NCI-H1092 treated with DMSO at 0.1 percent for 48 hours (cell line): ENCODE results near the gene SEZ6L.
A peak's percentile ranks its signal among the peaks of the same experiment; 100 is the strongest.

Experiments
- DNase-seq: peaks from one replicate; lab custom pipeline; 2025; lab: John Stamatoyannopoulos, UW

SEZ6L gene

DNA sequence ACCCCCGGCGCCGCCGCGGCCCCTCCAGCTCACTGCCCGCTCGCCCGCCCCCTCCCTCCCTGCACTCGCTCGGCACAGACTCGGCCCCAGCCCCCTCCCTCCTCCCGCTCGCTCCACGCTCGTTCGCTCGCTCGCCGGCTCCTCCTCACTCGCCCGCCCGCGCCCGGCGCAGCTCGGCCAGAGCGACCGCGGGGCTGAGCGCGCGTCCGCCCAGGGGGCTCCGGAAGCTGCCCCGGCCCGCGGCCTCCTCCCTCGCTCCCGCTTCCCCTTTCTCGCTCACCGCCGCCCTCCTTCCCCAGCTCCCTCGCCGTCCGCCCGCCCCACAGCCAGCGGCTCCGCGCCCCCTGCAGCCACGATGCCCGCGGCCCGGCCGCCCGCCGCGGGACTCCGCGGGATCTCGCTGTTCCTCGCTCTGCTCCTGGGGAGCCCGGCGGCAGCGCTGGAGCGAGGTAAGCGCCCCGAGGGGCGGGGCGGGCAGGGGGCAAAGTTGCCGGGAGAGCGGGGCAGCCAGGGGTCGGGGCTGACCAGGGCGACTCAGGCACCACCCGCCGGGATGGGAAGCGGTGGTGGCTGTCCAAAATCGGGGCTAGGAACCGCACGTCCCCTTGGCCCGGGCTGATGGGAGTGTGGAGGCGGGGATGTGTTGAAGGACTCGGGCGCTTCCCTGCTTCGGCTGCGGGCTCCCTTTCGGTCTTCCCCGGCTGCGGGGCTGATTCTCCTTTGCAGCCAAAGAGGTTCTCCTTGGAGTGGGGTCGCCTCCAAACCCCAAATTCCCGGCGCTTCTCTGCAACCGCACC is at the start of gene SEZ6L:
SEZ6L (plus strand) TSS at position 148 of the 797 bp plus-strand sequence; CDS start at position 356, 208 bp downstream.
- DNase-seq = peak; percentile 81

DNA sequence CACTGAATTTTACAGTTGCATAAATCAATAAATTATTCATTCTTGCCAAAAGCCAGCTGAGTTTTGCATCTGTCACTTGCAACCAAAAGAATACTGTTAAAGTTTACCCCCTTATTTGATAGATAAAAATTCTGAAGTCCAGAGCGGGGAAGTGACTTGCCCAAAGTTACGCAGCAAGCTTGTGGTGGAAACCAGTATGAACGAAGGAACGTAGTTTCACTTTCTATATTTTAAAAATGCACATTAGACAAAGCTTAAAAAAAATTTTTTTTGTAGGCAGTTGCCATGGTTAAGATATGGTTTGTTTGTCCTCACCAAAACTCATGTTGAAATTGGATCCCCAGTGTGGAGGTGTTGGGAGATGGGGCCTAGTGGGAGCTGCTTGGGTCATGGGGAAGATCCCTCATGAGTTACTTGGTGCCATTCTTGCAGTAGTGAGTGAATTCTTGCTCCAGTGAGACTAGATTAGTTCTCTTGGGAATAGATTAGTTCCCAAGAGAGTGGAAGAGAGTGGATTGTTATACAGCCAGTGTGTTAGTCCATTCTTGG is 46.3 kb upstream of the SEZ6L start:
- DNase-seq = no peak

DNA sequence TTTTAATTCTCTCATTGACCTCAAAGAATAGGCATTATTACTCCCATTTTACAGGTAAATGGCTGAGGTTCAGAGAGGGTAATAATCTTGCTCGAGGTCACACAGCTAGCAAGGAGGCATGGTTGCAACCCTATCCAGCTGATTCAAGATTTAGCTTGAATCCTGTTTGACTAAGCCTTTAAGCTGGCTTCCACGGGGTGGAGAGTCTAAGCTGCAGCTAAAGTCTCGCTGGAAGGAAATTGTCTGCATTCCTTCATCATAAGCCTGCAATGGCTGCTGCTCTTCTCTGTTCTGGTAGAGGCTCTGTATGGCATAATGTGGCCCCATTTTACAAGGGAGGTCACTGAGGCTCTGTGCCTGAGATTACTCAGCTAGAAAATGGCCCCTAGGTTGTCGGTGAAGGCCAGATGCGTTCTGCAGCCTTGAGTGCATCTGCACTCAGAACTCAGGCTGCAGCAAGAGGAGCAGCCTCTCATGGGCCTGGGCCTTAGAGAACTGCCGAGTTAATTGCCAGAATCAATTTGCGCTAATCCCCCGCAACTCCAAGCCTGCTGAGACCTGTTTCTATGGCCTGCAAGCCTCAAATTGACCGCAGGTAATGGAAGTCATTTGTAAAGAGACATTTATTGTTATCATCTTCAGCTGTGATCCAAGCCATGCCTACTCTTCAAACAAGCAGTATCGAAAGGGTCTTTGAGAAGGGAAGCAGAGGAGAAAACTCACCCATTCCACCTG is 44.1 kb upstream of the SEZ6L start:
- DNase-seq = no peak

DNA sequence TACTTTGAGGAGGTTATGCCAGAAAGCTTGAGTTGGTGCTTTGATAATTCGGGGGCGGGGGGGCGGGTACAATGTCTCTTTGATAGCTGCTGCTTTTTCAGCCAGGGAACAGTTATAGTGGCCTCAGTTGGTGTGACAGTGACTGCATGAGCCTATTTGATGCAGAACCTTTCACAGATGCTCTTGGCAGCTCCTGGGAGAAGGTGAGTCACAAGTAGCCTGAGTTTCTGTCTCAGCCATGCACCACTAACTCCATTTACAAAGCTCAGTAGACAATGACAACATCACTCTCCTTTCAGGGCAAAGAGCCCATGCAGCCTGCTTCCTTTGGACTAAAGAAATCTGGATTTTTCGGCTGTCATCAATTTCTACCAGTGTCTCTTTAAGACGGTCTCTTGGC is 42.1 kb upstream of the SEZ6L start:
- no peak for DNase-seq

DNA sequence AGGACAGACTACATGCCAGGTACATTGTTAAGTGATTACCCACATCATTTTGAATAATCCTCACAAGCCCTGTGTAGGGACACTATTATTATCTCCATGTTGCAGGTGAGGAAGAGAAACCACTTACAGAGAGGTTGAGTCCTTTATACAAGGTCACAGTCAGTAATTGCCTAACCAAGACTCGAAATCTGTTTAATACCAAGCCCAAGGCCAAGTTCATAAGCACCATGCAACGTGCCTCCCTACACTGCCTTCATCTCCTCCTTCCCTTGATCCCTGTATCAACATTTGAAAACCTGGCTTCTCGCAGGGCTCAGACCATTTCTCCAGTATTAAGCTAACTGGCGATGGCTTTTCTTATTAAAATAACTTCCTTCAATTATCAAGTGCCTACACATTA is 41.7 kb upstream of the SEZ6L start:
- no peak for DNase-seq

DNA sequence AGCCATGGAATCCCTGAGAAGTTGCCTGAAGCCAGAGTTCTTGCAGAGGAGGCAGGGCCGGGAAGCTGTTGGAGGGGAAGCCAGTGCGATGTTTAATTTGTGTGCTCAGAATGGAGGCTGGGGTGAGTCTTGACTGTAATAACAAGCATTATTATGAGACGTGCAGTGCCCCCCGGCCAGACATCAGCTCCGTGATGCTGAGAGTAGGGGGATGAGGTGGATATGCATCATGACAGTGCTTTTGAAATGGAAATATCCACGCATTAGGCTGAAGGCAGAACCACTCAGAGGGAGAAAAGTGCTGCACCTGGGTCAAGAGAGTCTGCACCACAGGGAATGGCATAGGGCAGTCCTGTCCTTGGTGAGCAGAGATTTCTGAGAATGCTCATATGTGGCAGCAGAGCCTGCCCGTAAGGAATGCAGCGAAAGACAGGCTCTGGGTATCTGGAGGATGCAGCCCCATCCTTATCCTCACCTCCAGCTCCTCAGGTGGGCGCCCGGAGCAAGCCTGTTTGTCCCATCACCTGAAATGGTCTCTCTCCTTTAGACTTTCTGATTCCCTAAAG is 37.6 kb upstream of the SEZ6L start:
- no peak for DNase-seq

DNA sequence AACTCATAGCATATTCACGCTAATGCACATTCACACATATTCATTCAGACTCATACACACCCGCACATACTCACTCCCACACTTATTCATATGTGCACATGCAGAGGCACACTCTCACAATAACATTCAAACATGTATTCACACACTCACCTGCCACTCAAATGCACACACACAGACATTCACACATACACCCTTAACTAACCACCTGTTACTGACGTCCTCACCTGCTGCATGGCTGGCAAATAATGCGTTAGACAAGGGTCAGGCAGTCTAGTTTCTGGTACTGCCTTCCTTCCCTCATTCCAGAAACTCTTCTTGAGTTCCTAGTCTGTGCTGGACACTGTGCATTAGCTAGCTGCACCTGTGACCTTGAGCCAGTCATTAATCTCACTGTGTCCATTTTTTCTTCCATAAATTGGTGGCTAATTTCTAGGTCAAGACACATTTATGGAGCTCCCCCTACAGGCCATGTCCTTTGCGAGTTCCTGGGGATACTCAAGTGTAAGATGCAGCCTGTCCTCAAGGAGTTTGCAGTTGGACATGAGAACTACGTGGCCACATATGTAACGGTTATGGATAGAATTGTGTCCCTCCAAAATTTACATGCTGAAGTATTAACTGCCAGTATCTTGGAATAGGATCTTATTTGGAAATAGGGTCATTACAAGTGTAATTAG is 34.5 kb upstream of the SEZ6L start:
- no peak for DNase-seq

DNA sequence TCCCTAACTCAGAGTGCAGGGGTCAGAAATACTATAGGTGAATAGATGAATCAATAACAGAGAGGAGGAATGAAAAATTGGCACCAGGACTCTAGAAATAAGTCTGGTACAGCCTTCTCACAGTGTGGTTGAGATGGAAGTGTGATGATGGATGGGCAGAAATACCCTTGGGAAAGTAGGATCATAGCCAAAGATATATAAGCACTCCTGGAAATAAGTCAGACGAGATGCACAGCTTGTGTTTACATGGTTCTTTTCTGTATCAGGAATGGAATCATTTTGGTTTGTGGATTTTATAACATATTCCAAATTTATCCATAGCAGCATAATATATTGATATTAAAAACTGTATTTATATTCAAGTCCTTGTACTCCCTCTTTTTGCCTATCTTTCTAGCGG is 33.5 kb upstream of the SEZ6L start:
- DNase-seq = no peak

DNA sequence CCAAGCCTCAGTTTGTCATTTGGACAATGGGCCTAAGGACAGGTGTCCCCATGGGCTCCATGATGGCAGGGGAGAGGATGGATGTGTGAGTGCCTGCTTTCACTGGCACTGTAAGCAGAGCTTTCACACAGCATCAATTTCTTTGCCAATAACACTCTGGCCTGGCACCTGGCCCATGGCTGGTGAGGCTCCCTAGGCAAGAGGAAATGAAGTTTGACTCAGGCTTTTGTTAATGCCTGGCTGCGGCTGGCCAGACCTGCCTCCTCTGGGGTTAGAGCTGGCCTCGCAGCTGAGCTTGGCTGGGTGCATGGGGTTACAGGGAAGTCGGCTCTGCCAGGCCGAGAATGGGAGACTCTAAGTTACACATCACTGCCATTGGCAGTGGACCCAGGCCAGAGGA is 30.0 kb upstream of the SEZ6L start:
- DNase-seq = peak; percentile 91

DNA sequence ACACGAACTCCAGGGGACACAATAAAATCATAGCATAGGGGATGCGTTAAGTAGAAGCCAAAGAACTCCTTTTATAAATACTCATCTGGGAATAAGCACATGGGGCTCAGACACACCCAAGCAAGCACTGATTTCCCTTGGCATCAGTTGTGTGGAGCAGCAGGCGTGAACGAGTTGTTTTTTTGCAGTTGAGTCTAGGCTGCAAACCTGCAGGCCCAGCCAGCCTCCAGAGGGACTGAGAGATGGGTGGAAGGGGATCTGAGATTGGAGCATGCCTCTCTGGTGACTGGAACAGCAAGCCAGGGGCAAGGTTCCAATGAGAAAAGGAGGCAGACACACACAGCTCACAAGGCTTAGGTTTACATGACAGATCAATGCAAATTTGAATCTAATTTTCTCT is 27.4 kb upstream of the SEZ6L start:
- no peak for DNase-seq

DNA sequence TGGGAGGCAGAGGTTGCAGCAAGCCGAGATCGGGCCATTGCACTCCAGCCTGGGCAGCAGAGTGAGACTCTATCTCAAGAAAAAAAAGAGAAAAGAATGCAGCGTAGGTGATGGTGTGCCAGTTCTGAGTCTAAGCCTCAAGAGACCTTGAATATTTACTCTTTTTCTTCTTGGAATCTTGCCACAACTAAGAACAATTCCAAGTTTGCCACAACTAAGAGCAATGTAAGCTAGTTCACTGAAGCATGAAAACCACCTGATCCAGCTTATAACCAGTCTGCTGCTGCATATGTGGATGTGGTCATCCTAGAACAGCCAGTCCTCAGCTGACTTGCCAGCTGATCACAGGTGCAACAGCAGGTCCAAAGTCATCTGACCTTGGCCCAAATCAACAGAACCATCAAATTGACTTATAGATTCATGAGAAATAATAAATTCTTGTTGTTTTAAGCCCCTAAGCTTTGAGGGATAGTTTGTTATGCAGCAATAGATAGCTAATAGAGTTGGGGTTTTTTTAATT is 25.4 kb upstream of the SEZ6L start:
- no peak for DNase-seq

DNA sequence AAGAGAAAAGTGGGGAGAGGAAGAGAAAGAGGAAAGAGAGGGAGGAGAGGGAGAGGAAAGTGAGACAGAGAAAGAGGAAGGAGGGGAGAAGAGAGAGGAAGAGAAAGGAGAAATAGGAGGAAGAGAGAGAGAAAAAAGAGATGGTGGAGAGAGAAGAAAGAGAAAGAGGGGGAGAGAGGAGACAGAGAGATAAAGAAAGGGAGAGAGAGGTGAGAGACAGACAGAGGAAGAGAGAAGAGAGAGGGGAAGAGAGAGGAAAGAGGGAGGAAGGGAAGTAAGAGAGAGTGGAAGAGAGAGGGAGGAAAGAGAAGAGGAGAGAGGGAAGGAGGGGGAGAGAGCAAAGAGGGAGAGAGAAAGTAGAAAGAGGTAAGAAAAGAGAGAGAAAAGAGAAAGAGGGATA is 9.4 kb upstream of the SEZ6L start:
- DNase-seq = no peak

DNA sequence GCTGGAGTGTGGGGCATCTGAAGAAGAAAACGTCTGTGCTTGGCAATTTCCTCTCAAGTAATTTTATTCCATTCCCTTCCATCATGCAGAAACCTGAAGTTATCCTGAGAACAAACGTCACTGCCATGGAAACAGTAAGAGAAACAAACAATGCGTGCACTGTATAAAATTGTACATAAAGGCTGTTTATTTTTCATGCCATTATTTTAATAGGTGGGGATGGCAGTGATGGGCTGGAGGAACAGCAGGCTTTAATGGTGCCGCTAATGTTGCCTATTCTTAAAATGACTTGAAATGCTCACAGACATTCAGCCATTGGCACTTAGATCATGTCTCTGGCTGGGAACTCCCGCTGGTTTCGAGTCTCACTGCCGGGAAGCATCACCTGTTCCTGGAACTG is 7.5 kb upstream of the SEZ6L start:
- no peak for DNase-seq

DNA sequence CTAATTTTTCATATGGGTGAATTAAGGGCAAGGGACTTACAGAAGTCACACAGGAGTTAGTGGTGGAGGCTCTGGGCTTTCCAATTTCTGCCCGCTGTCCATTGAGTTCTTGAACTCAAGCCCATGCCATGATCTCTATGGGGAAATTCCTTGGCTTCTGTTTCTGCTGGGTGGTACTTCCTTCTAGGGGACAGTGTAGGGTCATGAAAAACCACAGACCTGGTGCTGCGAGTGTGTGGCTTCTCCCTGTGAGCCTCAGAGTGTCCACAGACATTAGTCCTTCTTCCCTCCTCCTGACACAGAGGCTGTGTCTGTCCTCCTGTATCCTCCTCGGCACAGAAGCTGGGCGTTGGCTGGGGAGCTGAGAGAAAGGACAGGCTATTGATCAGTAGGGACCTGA is 6.3 kb upstream of the SEZ6L start:
- no peak for DNase-seq

DNA sequence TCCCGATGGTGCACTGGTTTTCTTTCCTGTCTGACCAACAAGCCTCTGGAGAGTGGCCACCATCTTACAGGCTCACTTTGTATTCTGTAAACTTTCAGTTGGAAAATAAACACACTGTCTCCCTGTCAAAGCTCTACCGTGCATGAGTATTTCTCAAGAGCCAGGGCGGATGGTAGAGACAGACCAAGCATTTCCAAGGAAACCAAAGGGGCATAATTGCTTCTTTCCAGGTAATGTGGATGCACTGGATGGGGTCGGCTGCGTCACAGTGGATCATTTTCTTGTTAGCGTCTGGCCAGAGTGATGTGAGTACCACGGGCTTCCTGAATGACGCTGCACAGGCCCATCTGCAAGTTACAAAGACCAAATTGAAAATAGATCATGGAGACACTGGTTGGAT is 5.1 kb upstream of the SEZ6L start:
- DNase-seq = no peak

DNA sequence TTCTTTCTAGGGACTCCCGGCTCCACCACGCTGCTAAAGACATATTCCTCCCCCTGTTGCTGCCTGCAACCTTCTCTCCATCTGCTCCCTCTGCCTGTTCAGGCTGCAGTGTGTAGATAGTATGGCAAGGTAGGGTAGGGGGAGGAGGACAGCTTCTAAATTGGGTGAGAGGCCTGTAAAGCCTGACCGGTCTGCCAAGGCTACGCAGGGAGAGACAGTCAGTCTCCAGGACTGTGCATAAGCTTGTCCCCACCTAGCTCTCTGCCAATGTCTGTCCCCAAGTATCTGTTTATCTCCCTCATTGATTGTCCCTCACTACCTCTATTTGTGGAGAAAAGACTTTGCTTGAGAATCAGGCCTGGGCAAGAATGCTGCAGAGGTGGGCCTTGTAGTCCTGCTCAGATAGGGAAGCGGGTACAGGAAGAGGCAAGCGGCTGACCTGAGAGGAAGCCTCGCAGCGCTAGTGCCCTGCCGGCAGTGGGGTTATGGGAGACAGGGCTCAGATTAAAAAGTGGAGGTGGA is 871 bp upstream of the SEZ6L start:
- peak; percentile 83 for DNase-seq

DNA sequence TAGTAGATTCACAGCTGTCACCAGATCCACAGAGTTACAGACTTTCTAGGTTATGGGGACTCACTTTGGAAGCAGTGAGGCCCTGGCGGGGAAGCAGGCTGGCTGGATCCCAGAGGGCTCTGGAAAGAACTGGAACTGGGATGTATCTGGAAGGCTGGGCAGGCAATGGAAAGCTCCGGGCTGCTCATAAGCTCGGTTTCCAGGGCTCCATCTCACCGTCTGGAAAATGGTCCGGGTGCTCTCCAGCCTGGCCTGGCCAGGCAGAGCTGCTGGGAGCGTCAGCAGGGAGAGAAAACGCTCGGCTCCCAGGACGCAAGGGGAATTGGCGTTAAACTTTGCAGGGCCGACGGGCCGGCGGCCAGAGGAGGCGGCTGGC is 335 bp upstream of the SEZ6L start:
- peak; percentile 83 for DNase-seq

DNA sequence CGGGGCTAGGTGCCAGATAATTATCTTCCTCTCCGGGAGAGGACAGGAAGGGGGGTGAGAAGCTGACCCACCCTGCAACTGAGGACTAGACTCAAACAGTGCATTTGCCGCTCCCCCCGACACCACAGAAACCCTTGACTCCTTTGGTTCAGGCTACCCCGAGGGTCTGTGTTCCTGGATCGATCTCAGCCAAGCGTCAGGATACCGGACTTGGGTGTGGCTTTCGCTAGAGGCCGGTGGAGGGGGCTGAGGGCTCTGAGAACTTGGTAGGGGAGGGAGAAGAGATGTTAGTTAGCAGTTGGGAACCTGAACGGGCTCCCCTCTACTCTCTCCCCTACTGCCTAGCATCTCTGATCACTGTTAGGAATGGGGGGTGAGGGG is 840 bp downstream of the SEZ6L start:
- DNase-seq = peak; percentile 56

DNA sequence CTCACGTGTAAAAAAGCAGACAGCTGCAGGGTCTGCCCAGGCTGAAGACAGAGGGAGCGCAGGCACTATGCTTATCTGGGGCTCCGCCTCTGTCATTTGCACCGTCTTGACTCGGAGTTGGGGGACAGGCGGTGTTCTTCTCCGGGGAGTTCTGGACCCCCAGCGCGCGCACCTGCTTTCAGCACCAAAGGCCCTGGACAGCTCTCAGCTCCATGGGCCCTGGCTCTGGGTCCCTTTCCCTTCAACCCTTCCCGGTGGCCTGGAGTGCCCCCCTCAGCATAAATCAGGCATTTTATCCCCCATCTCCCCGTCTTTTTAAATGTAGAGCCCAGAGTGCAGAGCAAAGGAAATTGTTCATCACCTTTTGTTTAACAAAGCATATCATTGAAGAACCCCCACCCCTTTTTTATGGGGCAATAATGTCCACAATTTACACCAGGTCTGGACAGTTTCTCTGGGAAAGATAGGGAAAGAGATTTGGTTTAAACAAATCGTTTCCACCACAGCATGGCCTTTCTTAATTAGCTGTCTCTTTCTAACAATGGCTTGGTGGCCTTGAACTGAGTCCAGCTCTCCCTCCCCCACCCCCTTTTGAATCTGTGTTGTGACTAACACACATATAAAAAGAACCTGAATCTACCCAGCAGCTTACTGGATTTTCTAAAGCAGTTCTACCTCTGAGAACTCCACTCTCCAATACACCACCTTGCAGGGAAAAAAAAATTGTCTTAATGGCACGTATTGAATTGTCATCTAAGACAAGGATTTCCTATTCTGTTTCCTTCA is 1.7 kb downstream of the SEZ6L start:
- DNase-seq = peak; percentile 74

DNA sequence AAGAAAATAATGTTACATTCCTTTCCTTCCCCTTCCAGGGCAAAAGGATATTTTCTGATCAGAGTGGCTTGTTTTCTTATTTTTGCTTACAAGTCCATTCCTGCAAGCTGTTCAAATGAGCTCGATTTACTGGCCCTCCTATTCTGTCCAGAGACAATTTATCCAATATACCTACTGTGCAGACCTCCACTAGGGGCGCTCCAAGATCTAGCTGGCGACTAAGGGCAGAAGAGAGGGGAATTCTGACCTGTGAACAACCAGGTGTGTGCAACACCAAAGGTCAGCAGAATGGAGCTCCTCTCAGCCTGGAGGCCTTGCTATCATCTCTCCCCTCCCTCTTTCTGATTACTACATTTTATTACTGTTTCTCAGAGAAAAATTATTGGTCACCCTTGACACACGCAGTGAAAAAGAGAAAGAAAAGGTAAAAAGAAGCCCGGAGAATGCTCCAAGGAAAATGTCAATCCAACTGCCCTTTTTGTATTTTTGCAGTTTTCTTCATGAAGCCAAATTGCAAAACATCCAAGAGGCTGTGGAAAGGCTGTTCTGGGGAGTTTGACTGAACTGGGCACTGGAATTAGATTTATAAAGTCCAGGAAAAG is 3.2 kb downstream of the SEZ6L start:
- peak; percentile 85 for DNase-seq

DNA sequence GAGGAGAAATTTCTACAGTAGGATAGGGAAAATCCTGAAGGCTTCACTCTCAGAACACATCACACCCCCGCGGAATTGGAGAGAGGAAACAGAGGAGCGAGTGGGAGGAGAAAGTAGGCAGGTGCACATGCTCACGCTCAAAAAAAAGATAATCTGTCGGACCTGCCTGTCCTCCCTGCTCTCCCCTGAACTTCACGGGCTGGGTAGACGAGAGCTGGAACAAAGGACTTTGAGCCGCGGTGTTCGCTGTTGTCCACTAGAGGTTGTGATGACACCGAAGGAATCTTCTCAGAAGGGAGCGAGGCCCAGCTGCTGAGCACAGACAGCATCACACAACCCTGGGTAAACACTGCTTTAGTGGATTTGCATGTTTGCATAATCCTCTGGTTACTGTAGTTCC is 5.0 kb downstream of the SEZ6L start:
- DNase-seq = peak; percentile 25
